Upper lobe of left lung (tissue), 4 donors: Measurements from ENCODE around the gene SCN8A.

Source experiments
- CTCF ChIP-seq, 6 experiments: fragments of 450-650 bp in 4 of 6; fragments of 200-600 bp in 2 of 6; sonication (generic) in 2 of 6; IDR thresholded peaks; one replicate each; pipeline ENCODE4 v1.5.1; 2016 to 2019; ENCODE audit warnings: antibody characterized with exemption in 6 of 6
- POLR2A ChIP-seq, 4 donors: fragments of 450-650 bp; IDR thresholded peaks; one replicate each; pipeline ENCODE4 v1.5.1; 2016 to 2017; ENCODE audit warnings: antibody characterized with exemption in 4 of 4, mild to moderate bottlenecking in 2 of 4

GRCh38 chr12:51726161-51726560 lies 135.1 kb downstream of the SCN8A start:
- TF ChIP-seq CTCF (IDR thresholded peaks at IDR 0.05) (no peak), POLR2A (IDR thresholded peaks at IDR 0.05) (no peak)
